Stimulated activated CD8-positive, alpha-beta memory T cell treated with anti-CD3 and anti-CD28 coated beads, Interleukin-2, amount 100 ng/mL, for 1 hour (primary cell): ENCODE results near the gene SPOCK2.
"Not testable (repeated sequence)": the region's sequence is repeated elsewhere in the genome, so short reads cannot be mapped to it uniquely, and the experiment has no call there.

Experiments
- DNase-seq, 2 donors: peaks; one replicate each; pipeline ENCODE4 v3.0.0-alpha.2; 2020; ENCODE audit warnings: low read depth in 2 of 2

SPOCK2 gene

GRCh38 chr10:72108004-72108370, 19.6 kb upstream of the SPOCK2 start:
- DNase-seq: not testable (repeated sequence)

GRCh38 chr10:72107325-72108003, 19.1 kb upstream of the SPOCK2 start:
- no peak for DNase-seq

GRCh38 chr10:72106896-72107295, 18.5 kb upstream of the SPOCK2 start:
- no peak for DNase-seq

GRCh38 chr10:72106154-72106849, 18.0 kb upstream of the SPOCK2 start:
- no peak for DNase-seq

- no peak for DNase-seq
These were observed 17.4 kb upstream of the SPOCK2 start for GRCh38 chr10:72105710-72106109.

GRCh38 chr10:72105098-72105475, 16.7 kb upstream of the SPOCK2 start:
- DNase-seq: no peak

GRCh38 chr10:72104472-72105097, 16.2 kb upstream of the SPOCK2 start:
- DNase-seq: no peak

- no peak for DNase-seq
These were observed 11.2 kb upstream of the SPOCK2 start for GRCh38 chr10:72099600-72099921.

- DNase-seq: no peak
These were observed 10.7 kb upstream of the SPOCK2 start for GRCh38 chr10:72098836-72099599.

GRCh38 chr10:72098301-72098835, 10.0 kb upstream of the SPOCK2 start:
- DNase-seq: no peak

GRCh38 chr10:72097448-72098300, 9.3 kb upstream of the SPOCK2 start:
- DNase-seq: no peak

- DNase-seq: no peak
These were observed 8.0 kb upstream of the SPOCK2 start for GRCh38 chr10:72096115-72097000.

- DNase-seq: no peak
These were observed 6.8 kb upstream of the SPOCK2 start for GRCh38 chr10:72095195-72095594.

- DNase-seq: no peak
These were observed 6.2 kb upstream of the SPOCK2 start for GRCh38 chr10:72094574-72094973.

GRCh38 chr10:72093450-72093849, 5.1 kb upstream of the SPOCK2 start:
- no peak for DNase-seq

GRCh38 chr10:72092987-72093386, 4.6 kb upstream of the SPOCK2 start:
- no peak for DNase-seq

- DNase-seq: no peak
These were observed 4.0 kb upstream of the SPOCK2 start for GRCh38 chr10:72092171-72092924.

GRCh38 chr10:72090326-72090725, 2.0 kb upstream of the SPOCK2 start:
- no peak for DNase-seq

GRCh38 chr10:72089618-72090017, 1.3 kb upstream of the SPOCK2 start:
- no peak for DNase-seq
